HG02870 (cell line): Measurements from ENCODE around the gene CXCL6.

Source experiments
- ATAC-seq: cut with Tn5 transposase; IDR thresholded peaks from one replicate; pipeline ENCODE4 v1.9.1; 2021; ENCODE audit warnings: mild to moderate bottlenecking, moderate library complexity; ENCODE audit not compliant: unreplicated experiment

The CXCL6 gene

DNA sequence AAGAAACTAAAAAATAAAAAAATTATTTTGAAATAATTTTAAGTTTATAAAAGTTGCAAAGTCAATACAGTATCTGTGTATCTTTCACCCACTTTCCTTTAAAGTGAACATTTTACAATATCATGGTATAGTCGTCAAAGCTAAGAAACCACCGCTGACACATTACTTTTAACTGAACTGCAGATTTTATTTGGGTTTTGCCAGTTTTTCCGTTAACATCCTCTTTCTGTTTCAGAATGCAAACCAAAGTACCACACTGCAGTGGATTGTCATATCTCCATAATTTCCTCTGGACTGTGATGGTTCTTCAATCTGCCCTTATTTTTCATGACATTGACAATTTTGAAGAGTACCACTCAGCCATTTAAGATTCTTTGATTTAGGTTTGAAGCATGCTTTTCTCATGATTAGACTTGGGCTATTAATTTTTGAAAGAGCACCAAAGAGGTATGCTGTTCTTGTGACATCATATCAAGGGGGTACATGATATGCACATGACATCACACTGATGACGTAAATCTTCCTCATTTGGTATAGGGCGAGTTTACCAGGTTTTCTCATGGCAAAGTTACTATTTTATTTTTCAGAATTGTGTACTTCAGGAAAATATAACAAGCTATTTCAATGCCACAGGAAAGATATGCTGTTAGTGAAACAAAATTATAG lies 29.1 kb downstream of the CXCL6 start:
- no peak for ATAC-seq

DNA sequence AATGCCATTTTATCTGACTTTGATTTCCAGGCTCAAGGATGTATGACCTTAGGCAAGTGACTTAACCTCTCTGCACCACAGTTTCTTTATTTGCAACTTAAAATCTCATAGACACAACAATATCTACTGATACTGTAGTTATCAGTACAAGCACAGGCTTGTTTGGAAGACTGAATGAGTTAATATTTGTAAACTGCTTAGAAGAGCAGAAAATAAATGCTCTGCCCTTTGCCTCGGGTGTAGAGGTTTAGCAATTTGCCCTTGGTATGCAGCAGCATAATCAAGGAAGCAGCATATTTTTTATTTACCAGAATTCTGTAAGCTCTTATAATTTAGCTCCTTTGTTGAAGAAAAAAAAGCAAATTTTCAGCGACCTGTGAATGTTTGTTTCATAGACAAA lies 29.8 kb downstream of the CXCL6 start:
- no peak for ATAC-seq

DNA sequence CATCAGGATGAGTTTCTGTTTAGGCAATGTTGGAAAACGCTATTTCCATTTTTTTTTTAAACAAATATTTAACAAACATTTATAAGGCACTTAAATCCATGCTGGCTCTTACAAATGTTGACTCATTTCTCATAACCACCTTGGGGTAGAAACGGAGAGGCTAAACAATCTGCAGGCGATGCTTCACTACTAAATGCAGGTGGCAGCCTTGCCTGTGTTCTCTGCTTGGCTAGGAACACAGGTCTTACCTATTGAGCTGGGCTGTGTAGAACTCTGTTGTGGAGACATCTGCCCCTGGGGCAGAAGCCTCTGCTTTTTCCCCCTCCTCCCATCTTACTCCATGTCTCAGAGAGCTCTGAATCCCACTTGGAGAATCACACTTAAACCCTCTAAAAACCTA lies 31.3 kb downstream of the CXCL6 start:
- no peak for ATAC-seq

GRCh38 chr4:73868206-73869129 lies 32.0 kb downstream of the CXCL6 start:
- no peak for ATAC-seq

GRCh38 chr4:73869130-73870055 lies 32.9 kb downstream of the CXCL6 start, which contains the start of gene CXCL1:
Gene CXCL1, plus strand, starts transcription at chr4:73869393. Its CDS starts 78 bp downstream, at chr4:73869471.
- no peak for ATAC-seq

GRCh38 chr4:73870260-73870659 lies 33.8 kb downstream of the CXCL6 start:
- no peak for ATAC-seq

- no peak for ATAC-seq
Measured at GRCh38 chr4:73870768-73871167, 34.3 kb downstream of the CXCL6 start.

DNA sequence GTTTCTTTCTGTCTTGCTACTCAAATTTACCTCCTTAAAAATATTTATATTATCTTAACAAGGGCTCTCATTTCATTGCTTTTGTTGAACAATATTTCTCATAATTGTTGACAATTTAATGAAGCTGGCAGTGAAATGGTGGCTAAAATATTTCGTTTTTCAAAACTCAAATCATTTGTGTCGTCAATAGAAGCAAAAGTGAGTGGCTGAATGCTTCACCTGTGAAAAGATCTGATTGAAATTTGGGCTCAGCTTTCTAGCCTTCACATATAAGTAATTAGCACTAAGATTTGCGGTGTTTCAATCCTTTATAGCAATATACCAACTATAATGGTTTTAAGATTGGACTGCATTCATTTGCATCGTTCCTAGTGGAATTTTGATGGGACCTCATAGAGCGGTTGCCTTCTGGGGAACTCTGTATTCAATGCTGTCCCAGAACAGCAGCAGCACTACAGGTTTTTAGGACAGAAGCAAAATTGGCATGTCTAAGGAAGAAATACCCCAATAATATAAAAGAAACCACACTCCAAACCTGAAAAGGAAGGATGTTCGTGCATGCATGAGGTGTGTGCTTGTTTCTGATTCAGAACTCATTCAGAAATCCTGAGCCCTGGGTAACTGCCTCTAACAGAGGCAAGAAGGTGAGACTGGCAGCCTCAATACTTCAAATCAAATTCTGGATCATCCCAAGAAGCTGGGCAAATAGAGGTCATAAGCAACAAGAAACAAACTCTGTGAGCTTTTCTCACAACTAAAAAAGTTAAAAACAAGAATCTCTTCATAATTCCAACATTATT lies 35.2 kb downstream of the CXCL6 start:
- no peak for ATAC-seq

- no peak for ATAC-seq
Measured at GRCh38 chr4:73872316-73873108, 36.0 kb downstream of the CXCL6 start.

- no peak for ATAC-seq
Measured at GRCh38 chr4:73874386-73874785, 37.9 kb downstream of the CXCL6 start.

GRCh38 chr4:73875401-73875800 lies 38.9 kb downstream of the CXCL6 start:
- no peak for ATAC-seq

GRCh38 chr4:73883306-73883705 lies 46.8 kb downstream of the CXCL6 start:
- ATAC-seq: no peak

DNA sequence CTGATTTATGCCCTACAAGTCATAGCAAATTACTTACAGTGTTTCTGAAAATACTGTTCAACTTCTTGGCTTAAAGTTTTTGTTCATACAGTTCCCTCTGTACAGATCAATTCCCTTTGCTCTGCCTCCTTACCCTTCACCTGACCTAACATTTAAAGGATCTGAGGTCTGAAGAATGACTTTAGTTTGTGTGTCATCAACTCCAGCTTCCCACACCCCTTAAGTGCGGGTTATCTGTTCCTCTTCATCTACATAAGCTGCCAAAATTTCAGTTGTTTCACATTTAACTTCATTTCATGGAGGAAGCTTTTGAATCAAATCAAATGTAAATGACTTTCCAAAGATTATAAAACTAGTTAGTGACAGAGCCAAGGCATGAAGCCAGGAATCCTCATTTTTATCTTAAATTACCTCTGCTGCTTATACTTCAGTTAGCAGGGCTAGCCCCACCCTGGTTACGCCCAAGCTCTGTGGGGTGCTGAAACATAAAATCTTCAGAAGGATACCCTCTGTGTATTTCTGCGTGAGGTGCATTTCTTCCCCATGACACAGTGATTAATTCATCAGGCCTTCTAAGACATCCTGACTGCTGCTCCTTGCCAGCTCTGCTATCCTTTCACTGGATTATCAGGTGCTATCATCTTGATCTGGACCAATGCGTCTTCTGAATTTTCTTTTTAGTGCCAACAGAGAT lies 49.2 kb downstream of the CXCL6 start:
- no peak for ATAC-seq
